ENCODE data around the gene PPIP5K2.

Gene PPIP5K2

GRCh38 chr5:103205991-103206700, 86.0 kb downstream of the PPIP5K2 start:
- no peak overlapping the region for H2AFZ ChIP-seq (ENCODE audit: low read depth)
- H3K27me3 ChIP-seq (ENCODE audit: insufficient read depth, low read depth): no peaks in the 10 kb centered on the region
- peaks cover 7% of the 10 kb centered on the region for H3K4me1 ChIP-seq (ENCODE audit: low read depth, poor library complexity, severe bottlenecking)
- H3K4me2 ChIP-seq: no peak overlapping the region
- no peaks in the 10 kb centered on the region for H4K20me1 ChIP-seq (ENCODE audit: insufficient read depth)
- no peak overlapping the region for H3K4me3 ChIP-seq (IDR thresholded peaks at IDR 0.05; ENCODE audit: insufficient read depth, low read depth, low read length)
- H3K79me2 ChIP-seq (ENCODE audit: insufficient read depth, low read depth): no peaks in the 10 kb centered on the region
- H3K9ac ChIP-seq: no peak overlapping the region
- TF ChIP-seq CTCF (conservative IDR thresholded peaks at IDR 0.05; ENCODE audit: low read depth, low read length): no peak
- no peaks in the 10 kb centered on the region for H3K36me3 ChIP-seq (ENCODE audit: insufficient read depth)
- no peak overlapping the region for H3K27ac ChIP-seq

- TF ChIP-seq CTCF (conservative IDR thresholded peaks at IDR 0.05; ENCODE audit: low read depth, low read length): no peak
- Histone ChIP-seq H3K9ac (no peak overlapping the region), H3K79me2 (ENCODE audit: insufficient read depth, low read depth) (no peaks in the 10 kb centered on the region), H3K4me2 (no peak overlapping the region), H2AFZ (ENCODE audit: low read depth) (no peak overlapping the region), H3K27ac (no peak overlapping the region), H3K4me1 (ENCODE audit: low read depth, poor library complexity, severe bottlenecking) (peaks cover 16% of the 10 kb centered on the region), H3K36me3 (ENCODE audit: insufficient read depth) (no peaks in the 10 kb centered on the region), H3K4me3 (IDR thresholded peaks at IDR 0.05; ENCODE audit: insufficient read depth, low read depth, low read length) (no peak overlapping the region), H4K20me1 (ENCODE audit: insufficient read depth) (no peaks in the 10 kb centered on the region), H3K27me3 (ENCODE audit: insufficient read depth, low read depth) (no peaks in the 10 kb centered on the region)
These were observed 86.9 kb downstream of the PPIP5K2 start for GRCh38 chr5:103207011-103207410.

GRCh38 chr5:103207653-103208052, 87.6 kb downstream of the PPIP5K2 start:
- Histone ChIP-seq H3K36me3 (ENCODE audit: insufficient read depth) (no peaks in the 10 kb centered on the region), H3K79me2 (ENCODE audit: insufficient read depth, low read depth) (no peaks in the 10 kb centered on the region), H3K27ac (no peak overlapping the region), H3K4me3 (IDR thresholded peaks at IDR 0.05; ENCODE audit: insufficient read depth, low read depth, low read length) (no peak overlapping the region), H3K4me2 (no peak overlapping the region), H2AFZ (ENCODE audit: low read depth) (no peak overlapping the region), H4K20me1 (ENCODE audit: insufficient read depth) (no peaks in the 10 kb centered on the region), H3K9ac (no peak overlapping the region), H3K27me3 (ENCODE audit: insufficient read depth, low read depth) (no peaks in the 10 kb centered on the region), H3K4me1 (ENCODE audit: low read depth, poor library complexity, severe bottlenecking) (peaks cover 22% of the 10 kb centered on the region)
- TF ChIP-seq CTCF (conservative IDR thresholded peaks at IDR 0.05; ENCODE audit: low read depth, low read length): no peak

- no peak overlapping the region for H2AFZ ChIP-seq (ENCODE audit: low read depth)
- TF ChIP-seq CTCF (conservative IDR thresholded peaks at IDR 0.05; ENCODE audit: low read depth, low read length): no peak
These were observed 88.4 kb downstream of the PPIP5K2 start for GRCh38 chr5:103208460-103208859.

More at GRCh38 chr5:103208460-103208859, 88.4 kb downstream of the PPIP5K2 start:
- Histone ChIP-seq H3K27me3 (ENCODE audit: insufficient read depth, low read depth) (no peaks in the 10 kb centered on the region), H3K27ac (no peak overlapping the region), H3K79me2 (ENCODE audit: insufficient read depth, low read depth) (no peaks in the 10 kb centered on the region), H3K4me2 (no peak overlapping the region), H4K20me1 (ENCODE audit: insufficient read depth) (no peaks in the 10 kb centered on the region), H3K9ac (no peak overlapping the region), H3K4me3 (IDR thresholded peaks at IDR 0.05; ENCODE audit: insufficient read depth, low read depth, low read length) (no peak overlapping the region), H3K36me3 (ENCODE audit: insufficient read depth) (no peaks in the 10 kb centered on the region), H3K4me1 (ENCODE audit: low read depth, poor library complexity, severe bottlenecking) (peaks cover 22% of the 10 kb centered on the region)

Measured in KMS-11 (cell line).